H9 (cell line): ENCODE data around the gene KLK6. TPM values are rescaled to one million over a fixed set of nuclear protein-coding genes. Genes with fewer than 3 reads are reported as not detected.

Experiments
- DNase-seq: peaks from one replicate; pipeline ENCODE4 v3.0.0-alpha.2; 2017
- H2AFZ ChIP-seq: one replicate; pipeline ENCODE4 v1.6.1; 2013; ENCODE audit warnings: mild to moderate bottlenecking, low read length, control low read depth, moderate library complexity
- H2AK5ac ChIP-seq: 2 replicates; pipeline ENCODE4 v1.6.1; 2013; ENCODE audit warnings: low read length, control low read depth, mixed read lengths; ENCODE audit not compliant: insufficient read length
- H2BK120ac ChIP-seq: one replicate; pipeline ENCODE4 v1.6.1; 2013; ENCODE audit warnings: low read depth, mild to moderate bottlenecking, low read length, control low read depth, inconsistent platforms; ENCODE audit not compliant: poor library complexity, severe bottlenecking
- H2BK12ac ChIP-seq: 2 replicates; pipeline ENCODE4 v1.6.1; 2013; ENCODE audit warnings: low read length, control low read depth, mixed read lengths, low read depth; ENCODE audit not compliant: insufficient read length
- H2BK15ac ChIP-seq: 2 replicates; pipeline ENCODE4 v1.6.1; 2013; ENCODE audit warnings: low read depth, low read length, control low read depth
- H2BK20ac ChIP-seq: one replicate; pipeline ENCODE4 v1.6.1; 2013; ENCODE audit warnings: low read depth, mild to moderate bottlenecking, low read length, control low read depth, inconsistent platforms; ENCODE audit not compliant: poor library complexity, severe bottlenecking
- H2BK5ac ChIP-seq: 2 replicates; pipeline ENCODE4 v1.6.1; 2013; ENCODE audit warnings: low read length, control low read depth, mixed read lengths; ENCODE audit not compliant: insufficient read length
- H3K14ac ChIP-seq: 2 replicates; pipeline ENCODE4 v1.6.1; 2013; ENCODE audit warnings: low read length, control low read depth; ENCODE audit not compliant: insufficient read depth
- H3K18ac ChIP-seq: 2 replicates; pipeline ENCODE4 v1.6.1; 2013; ENCODE audit warnings: low read depth, mild to moderate bottlenecking, mixed read lengths, low read length, control low read depth; ENCODE audit not compliant: insufficient read length
- H3K23ac ChIP-seq: 2 replicates; pipeline ENCODE4 v1.6.1; 2013; ENCODE audit warnings: low read length, control low read depth, mixed read lengths, low read depth; ENCODE audit not compliant: insufficient read length
- H3K23me2 ChIP-seq: 2 replicates; pipeline ENCODE4 v1.6.1; 2013; ENCODE audit warnings: low read depth, mild to moderate bottlenecking, mixed read lengths, low read length, control low read depth; ENCODE audit not compliant: insufficient read length, poor library complexity, severe bottlenecking
- H3K27ac ChIP-seq: 2 replicates; pipeline ENCODE4 v1.5.1; 2013; ENCODE audit warnings: low read length, control low read depth, mixed read lengths, low read depth; ENCODE audit not compliant: insufficient read length
- H3K27me3 ChIP-seq: 2 replicates; pipeline ENCODE4 v1.6.1; 2013; ENCODE audit warnings: low read length, control low read depth, inconsistent platforms; ENCODE audit not compliant: insufficient read depth
- H3K4ac ChIP-seq: 2 replicates; pipeline ENCODE4 v1.6.1; 2013; ENCODE audit warnings: low read depth, mild to moderate bottlenecking, control low read depth, inconsistent platforms, low read length, moderate library complexity
- H3K4me1 ChIP-seq: 2 replicates; pipeline ENCODE4 v1.6.1; 2013; ENCODE audit warnings: low read length, control low read depth, inconsistent platforms; ENCODE audit not compliant: insufficient read depth
- H3K4me2 ChIP-seq: 2 replicates; pipeline ENCODE4 v1.6.1; 2013; ENCODE audit warnings: low read length, control low read depth, mixed read lengths; ENCODE audit not compliant: insufficient read length, insufficient read depth
- H3K56ac ChIP-seq: 2 replicates; pipeline ENCODE4 v1.6.1; 2013; ENCODE audit warnings: low read depth, mild to moderate bottlenecking, mixed read lengths, low read length, control low read depth; ENCODE audit not compliant: insufficient read length
- H3K79me1 ChIP-seq: 2 replicates; pipeline ENCODE4 v1.6.1; 2013; ENCODE audit warnings: low read depth, mild to moderate bottlenecking, moderate library complexity, low read length, control low read depth, inconsistent platforms; ENCODE audit not compliant: insufficient read depth, poor library complexity, severe bottlenecking
- H3K79me2 ChIP-seq: 2 replicates; pipeline ENCODE4 v1.6.1; 2013; ENCODE audit warnings: low read length, control low read depth, inconsistent platforms; ENCODE audit not compliant: insufficient read depth
- H3K9ac ChIP-seq: 2 replicates; pipeline ENCODE4 v1.6.1; 2013; ENCODE audit warnings: low read length, control low read depth, mixed read lengths; ENCODE audit not compliant: insufficient read length; ENCODE audit errors: extremely low read depth
- H3K9me3 ChIP-seq: one replicate; pipeline ENCODE4 v1.6.1; 2013; ENCODE audit warnings: low read depth, low read length, inconsistent platforms; ENCODE audit not compliant: control insufficient read depth
- H3T11ph ChIP-seq: one replicate; pipeline ENCODE4 v1.6.1; 2013; ENCODE audit warnings: mild to moderate bottlenecking, low read length, control low read depth, inconsistent platforms
- H4K20me1 ChIP-seq: one replicate; pipeline ENCODE4 v1.6.1; 2013; ENCODE audit not compliant: control insufficient read depth, insufficient read length, insufficient read depth
- H4K5ac ChIP-seq: 2 replicates; pipeline ENCODE4 v1.6.1; 2013; ENCODE audit warnings: low read depth, mild to moderate bottlenecking, mixed read lengths, low read length, control low read depth; ENCODE audit not compliant: insufficient read length
- H4K8ac ChIP-seq: replicated peaks from 2 replicates; pipeline ENCODE4 v1.6.1; 2013; ENCODE audit warnings: low read length, control low read depth, mixed read lengths, low read depth; ENCODE audit not compliant: insufficient read length
- H4K91ac ChIP-seq: 2 replicates; pipeline ENCODE4 v1.6.1; 2013; ENCODE audit warnings: low read depth, mild to moderate bottlenecking, moderate library complexity, mixed read lengths, low read length, control low read depth; ENCODE audit not compliant: insufficient read length
- H3K27ac Mint-ChIP-seq, 3 experiments: 2 replicates in 2 of 3; 3 replicates in 1 of 3; pipeline ENCODE4 v1.8.0; 2020 to 2021; ENCODE audit warnings: mixed read lengths in 3 of 3, mild to moderate bottlenecking in 1 of 3, moderate library complexity in 1 of 3
- H3K27me3 Mint-ChIP-seq: 2 replicates; pipeline ENCODE4 v1.8.0; 2021; ENCODE audit warnings: low read depth, mild to moderate bottlenecking, moderate library complexity, mixed read lengths
- H3K36me3 Mint-ChIP-seq, 3 experiments: 2 replicates in 2 of 3; 3 replicates in 1 of 3; pipeline ENCODE4 v1.8.0; 2020 to 2021; ENCODE audit warnings: low read depth in 3 of 3, mixed read lengths in 3 of 3; ENCODE audit not compliant: insufficient read depth in 1 of 3
- H3K4me1 Mint-ChIP-seq, 2 experiments: 2 replicates each; pipeline ENCODE4 v1.8.0; 2020; ENCODE audit warnings: mixed read lengths in 2 of 2
- H3K4me3 Mint-ChIP-seq, 2 experiments: 2 replicates in 1 of 2; 3 replicates in 1 of 2; pipeline ENCODE4 v1.8.0; 2020 to 2021; ENCODE audit warnings: mild to moderate bottlenecking in 2 of 2, mixed read lengths in 2 of 2, moderate library complexity in 1 of 2
- H3K9me3 Mint-ChIP-seq, 2 experiments: 2 replicates in 1 of 2; 3 replicates in 1 of 2; pipeline ENCODE4 v1.8.0; 2020; ENCODE audit warnings: mild to moderate bottlenecking in 2 of 2, mixed read lengths in 2 of 2, moderate library complexity in 1 of 2
- CTCF ChIP-seq: fragments of 200-600 bp; sonication (generic); conservative IDR thresholded peaks from 3 replicates; pipeline ENCODE4 v1.8.0; 2021; ENCODE audit warnings: antibody characterized with exemption, mild to moderate bottlenecking
- WGBS: extraction: QIAGEN DNeasy Blood & Tissue Kit; methylation state at CpG from one replicate; pipeline ENCODE4 v1.1.7; 2013; ENCODE audit warnings: missing lambda C conversion rate, low lambda C conversion rate, mixed read lengths; ENCODE audit not compliant: insufficient read length; ENCODE audit errors: extremely low coverage; 5-methylcytosine and 5-hydroxymethylcytosine counted together
- total RNA-seq: library from RNA; stranded (reverse); gene quantifications from 2 replicates; pipeline ENCODE4 v1.2.1, GENCODE V29; 2021

KLK6 gene
- total RNA-seq, 1 experiment from 2014 or later: 2.6 TPM

GRCh38 chr19:50925734-50926133 is 43.7 kb downstream of the KLK6 start:
- Histone ChIP-seq H3K79me2 (no peaks in the 10 kb centered on the region), H3K56ac (no peak overlapping the region), H2AK5ac (no peak overlapping the region), H3K9me3 (no peaks in the 10 kb centered on the region), H3K27me3 (no peaks in the 10 kb centered on the region), H3K14ac (no peak overlapping the region), H2BK12ac (no peak overlapping the region), H3K4ac (no peak overlapping the region), H2BK5ac (no peak overlapping the region), H3K18ac (no peak overlapping the region), H3K23ac (no peak overlapping the region), H4K20me1 (no peaks in the 10 kb centered on the region), H3K4me1 (no peaks in the 10 kb centered on the region; the same call in 1 of the 2 replicates), H3T11ph (no peak overlapping the region), H4K91ac (no peak overlapping the region), H3K23me2 (no peaks in the 10 kb centered on the region), H4K8ac (no peak overlapping the region), H3K4me2 (no peak overlapping the region), H2BK20ac (no peak overlapping the region), H3K27ac (no peak overlapping the region), H2BK120ac (no peak overlapping the region), H4K5ac (no peak overlapping the region), H3K79me1 (no peaks in the 10 kb centered on the region), H3K9ac (no peak overlapping the region), H2BK15ac (no peak overlapping the region), H2AFZ (no peak overlapping the region)
- Mint-ChIP-seq H3K4me3 (no peak overlapping the region), H3K27me3 (peaks cover 46% of the 10 kb centered on the region), H3K4me1 (peaks cover 18 to 19% of the 10 kb centered on the region in 2 experiments), H3K9me3 (0 out of 5 replicates have a peak, but pooled peaks cover 0 to 2% of the 10 kb centered on the region in 2 experiments), H3K36me3 (no peaks in the 10 kb centered on the region), H3K27ac (no peak overlapping the region)
- WGBS: no CpG with 5 or more reads among the region's 2 CpGs
- TF ChIP-seq CTCF: no peak
- no peak for DNase-seq
